ENCODE measurements around the gene NDOR1. TPM values are rescaled to one million over a fixed set of nuclear protein-coding genes. Genes with fewer than 3 reads are reported as not detected.

NDOR1 gene
- 31.6 TPM for total RNA-seq (ENCODE audit: unreplicated experiment)
- long read RNA-seq, partial matches to known transcripts: 3 of 7 reads
- long read RNA-seq, other reads (novel, unspliced or antisense): 4 of 7 reads

DNA sequence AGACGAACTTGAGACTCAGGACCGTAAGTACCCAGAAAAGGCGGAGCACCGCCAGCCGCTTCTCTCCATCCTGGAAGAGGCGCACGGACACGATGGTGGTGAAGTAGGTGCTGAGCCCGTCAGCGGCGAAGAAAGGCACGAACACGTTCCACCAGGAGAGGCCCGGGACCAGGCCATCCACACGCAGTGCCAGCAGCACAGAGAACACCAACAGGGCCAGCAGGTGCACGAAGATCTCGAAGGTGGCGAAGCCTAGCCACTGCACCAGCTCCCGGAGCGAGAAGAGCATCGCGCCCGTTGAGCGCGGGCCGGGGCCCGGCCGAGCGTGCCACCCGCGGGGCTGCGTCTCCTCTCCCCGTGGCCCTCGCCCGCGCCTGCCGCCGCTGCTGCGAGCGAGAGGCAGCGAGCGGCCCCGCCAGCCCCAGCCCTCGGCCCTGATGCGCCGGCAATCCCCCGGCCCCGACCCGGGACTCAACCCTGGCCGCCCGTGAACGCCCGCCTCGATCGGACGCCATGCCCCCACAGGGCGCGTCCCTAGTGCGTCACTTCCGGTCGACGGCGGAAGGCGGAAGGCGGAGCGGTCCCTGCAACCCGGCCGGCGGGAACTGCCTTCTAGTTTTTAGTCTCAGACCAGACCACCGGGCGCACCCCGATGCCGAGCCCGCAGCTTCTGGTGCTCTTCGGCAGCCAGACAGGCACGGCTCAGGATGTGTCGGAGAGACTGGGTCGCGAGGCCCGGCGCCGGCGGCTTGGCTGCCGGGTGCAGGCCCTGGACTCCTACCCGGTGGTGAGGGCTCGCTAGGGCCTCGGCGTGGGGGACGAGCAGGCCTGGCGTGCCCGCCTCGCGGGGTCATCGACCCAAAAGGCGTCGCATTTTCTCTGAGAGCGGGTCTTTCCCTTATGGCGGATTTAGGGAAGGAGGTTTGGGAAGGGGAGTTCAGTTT is at the start of gene NDOR1, which contains the start of gene TMEM203:
Gene NDOR1 (plus strand): TSS at position 575 of the 944 bp plus-strand sequence. CDS start 78 bp downstream, at position 653.
Gene TMEM203 (minus strand): TSS at position 523 of the 944 bp plus-strand sequence. CDS start 234 bp downstream, at position 289.
- H3K36me3 Mint-ChIP-seq (ENCODE audit: unreplicated experiment): peaks cover 5% of the 10 kb centered on the region
- H3K27ac Mint-ChIP-seq (ENCODE audit: unreplicated experiment): peak within 1 kb of the TSS; percentile 85
- TF ChIP-seq, protein P1, sequence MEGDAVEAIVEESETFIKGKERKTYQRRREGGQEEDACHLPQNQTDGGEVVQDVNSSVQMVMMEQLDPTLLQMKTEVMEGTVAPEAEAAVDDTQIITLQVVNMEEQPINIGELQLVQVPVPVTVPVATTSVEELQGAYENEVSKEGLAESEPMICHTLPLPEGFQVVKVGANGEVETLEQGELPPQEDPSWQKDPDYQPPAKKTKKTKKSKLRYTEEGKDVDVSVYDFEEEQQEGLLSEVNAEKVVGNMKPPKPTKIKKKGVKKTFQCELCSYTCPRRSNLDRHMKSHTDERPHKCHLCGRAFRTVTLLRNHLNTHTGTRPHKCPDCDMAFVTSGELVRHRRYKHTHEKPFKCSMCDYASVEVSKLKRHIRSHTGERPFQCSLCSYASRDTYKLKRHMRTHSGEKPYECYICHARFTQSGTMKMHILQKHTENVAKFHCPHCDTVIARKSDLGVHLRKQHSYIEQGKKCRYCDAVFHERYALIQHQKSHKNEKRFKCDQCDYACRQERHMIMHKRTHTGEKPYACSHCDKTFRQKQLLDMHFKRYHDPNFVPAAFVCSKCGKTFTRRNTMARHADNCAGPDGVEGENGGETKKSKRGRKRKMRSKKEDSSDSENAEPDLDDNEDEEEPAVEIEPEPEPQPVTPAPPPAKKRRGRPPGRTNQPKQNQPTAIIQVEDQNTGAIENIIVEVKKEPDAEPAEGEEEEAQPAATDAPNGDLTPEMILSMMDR (IDR thresholded peaks at IDR 0.05; ENCODE audit: partially characterized antibody, unreplicated experiment): no peak
- H3K9me3 Mint-ChIP-seq (ENCODE audit: unreplicated experiment): peaks cover 12% of the 10 kb centered on the region
- H3K4me1 Mint-ChIP-seq (ENCODE audit: low read depth, unreplicated experiment): peaks cover 13% of the 10 kb centered on the region
- H3K27me3 Mint-ChIP-seq (ENCODE audit: unreplicated experiment): peaks cover 3% of the 10 kb centered on the region
- peak; percentile 96 for DNase-seq
- H3K4me3 Mint-ChIP-seq (ENCODE audit: unreplicated experiment): peak within 1 kb of the TSS; percentile 97

GRCh38 chr9:137156567-137157375 is 48.7 kb upstream of the NDOR1 start:
- Mint-ChIP-seq H3K27me3 (ENCODE audit: unreplicated experiment) (peaks cover 18% of the 10 kb centered on the region), H3K4me3 (ENCODE audit: unreplicated experiment) (no peak overlapping the region), H3K27ac (ENCODE audit: unreplicated experiment) (no peak overlapping the region), H3K4me1 (ENCODE audit: low read depth, unreplicated experiment) (peaks cover 10% of the 10 kb centered on the region), H3K36me3 (ENCODE audit: unreplicated experiment) (no peaks in the 10 kb centered on the region), H3K9me3 (ENCODE audit: unreplicated experiment) (peaks cover 2% of the 10 kb centered on the region)
- TF ChIP-seq, protein P1 (IDR thresholded peaks at IDR 0.05; ENCODE audit: partially characterized antibody, unreplicated experiment): no peak
- DNase-seq: peak; percentile 64

DNA sequence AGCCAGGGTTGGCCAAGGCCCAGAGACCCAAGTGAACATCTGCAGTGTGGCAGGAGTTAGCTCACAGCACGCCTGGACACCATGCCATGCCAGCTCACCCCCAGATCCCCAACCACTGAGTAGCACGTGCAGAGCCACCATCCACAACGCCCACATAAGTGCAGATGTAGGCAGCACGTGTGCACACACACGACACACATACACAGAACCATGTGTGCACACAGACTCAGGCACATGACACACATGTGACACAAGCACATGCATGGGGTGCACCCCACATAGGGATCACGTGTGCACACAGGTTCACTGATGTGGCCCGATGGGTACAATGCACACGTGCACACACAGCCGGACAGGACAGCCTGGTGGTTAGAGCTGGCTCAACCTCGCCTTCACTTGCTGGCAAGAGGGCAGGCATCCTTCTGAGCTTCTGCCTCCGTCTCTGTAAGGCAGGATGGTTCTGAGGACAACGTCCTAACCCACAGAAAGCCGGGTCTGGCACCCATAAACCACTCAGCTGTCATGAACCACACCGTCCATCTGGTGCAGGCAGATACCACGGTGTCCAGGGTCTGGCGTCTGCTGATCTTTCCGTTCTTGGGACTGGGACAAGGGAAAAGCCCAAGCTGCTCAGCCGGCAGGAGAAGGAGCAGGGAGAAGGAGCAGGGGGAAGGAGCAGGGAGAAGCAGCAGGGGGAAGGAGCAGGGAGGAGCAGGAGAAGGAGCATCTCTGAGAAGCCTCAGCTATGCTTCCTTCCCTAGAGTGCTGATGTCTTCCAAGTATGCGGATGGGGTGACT is 47.7 kb upstream of the NDOR1 start:
- peaks cover 10% of the 10 kb centered on the region for H3K4me1 Mint-ChIP-seq (ENCODE audit: low read depth, unreplicated experiment)
- DNase-seq: no peak
- TF ChIP-seq, protein P1 (IDR thresholded peaks at IDR 0.05; ENCODE audit: partially characterized antibody, unreplicated experiment): no peak
- H3K36me3 Mint-ChIP-seq (ENCODE audit: unreplicated experiment): no peaks in the 10 kb centered on the region
- H3K27ac Mint-ChIP-seq (ENCODE audit: unreplicated experiment): no peak overlapping the region
- H3K4me3 Mint-ChIP-seq (ENCODE audit: unreplicated experiment): no peak overlapping the region
- peaks cover 18% of the 10 kb centered on the region for H3K27me3 Mint-ChIP-seq (ENCODE audit: unreplicated experiment)
- H3K9me3 Mint-ChIP-seq (ENCODE audit: unreplicated experiment): peaks cover 2% of the 10 kb centered on the region

- no peak for DNase-seq
- Mint-ChIP-seq H3K4me1 (ENCODE audit: low read depth, unreplicated experiment) (peaks cover 10% of the 10 kb centered on the region), H3K4me3 (ENCODE audit: unreplicated experiment) (no peak overlapping the region), H3K27me3 (ENCODE audit: unreplicated experiment) (peaks cover 24% of the 10 kb centered on the region), H3K27ac (ENCODE audit: unreplicated experiment) (no peak overlapping the region), H3K36me3 (ENCODE audit: unreplicated experiment) (no peaks in the 10 kb centered on the region), H3K9me3 (ENCODE audit: unreplicated experiment) (peaks cover 4% of the 10 kb centered on the region)
- TF ChIP-seq, protein P1 (IDR thresholded peaks at IDR 0.05; ENCODE audit: partially characterized antibody, unreplicated experiment): no peak
Measured at GRCh38 chr9:137158625-137159024, 46.9 kb upstream of the NDOR1 start.
